HG02973 (cell line): ENCODE measurements around the gene TAC4.

Experiments
- ATAC-seq: cut with Tn5 transposase; IDR thresholded peaks from one replicate; pipeline ENCODE4 v1.9.1; 2021; ENCODE audit warnings: moderate library complexity; ENCODE audit not compliant: unreplicated experiment

The TAC4 gene

GRCh38 chr17:49815761-49816281 is 32.0 kb downstream of the TAC4 start:
- ATAC-seq, result no peak

DNA sequence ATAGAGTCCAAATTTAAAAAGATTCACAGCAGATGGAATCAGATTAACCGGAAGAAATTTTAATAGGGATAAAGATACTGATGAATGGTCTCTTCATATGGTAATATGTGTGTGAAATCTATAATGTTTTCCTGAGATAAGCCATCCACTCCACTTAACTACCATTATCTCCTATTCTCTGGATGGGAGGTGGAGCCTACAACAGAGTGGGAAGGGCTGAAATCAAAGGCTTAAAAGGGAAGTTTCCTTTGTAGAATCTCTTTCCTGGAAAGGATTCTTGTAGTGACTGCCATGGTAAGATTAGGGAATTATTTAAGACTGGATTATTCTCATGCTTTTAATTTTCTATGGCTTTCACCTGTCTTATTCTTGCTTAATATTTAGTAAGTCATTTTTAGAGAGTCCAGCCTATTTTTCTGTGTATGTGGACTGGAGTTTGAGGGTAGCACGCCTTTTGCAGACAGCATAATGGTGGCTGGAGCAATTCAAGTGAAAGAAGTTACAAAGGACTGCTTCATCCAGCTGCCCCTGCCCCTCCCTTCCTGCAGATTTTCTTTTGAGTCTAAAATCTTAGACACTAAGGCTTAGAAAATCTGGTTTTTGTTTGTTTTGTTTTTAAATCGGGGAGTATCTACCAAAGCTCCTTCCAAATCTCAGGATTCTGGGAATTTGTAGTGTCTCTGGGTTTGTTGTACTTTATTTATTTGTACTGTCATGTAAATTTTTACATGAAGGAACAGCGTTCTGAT is 32.9 kb downstream of the TAC4 start:
- no peak for ATAC-seq

DNA sequence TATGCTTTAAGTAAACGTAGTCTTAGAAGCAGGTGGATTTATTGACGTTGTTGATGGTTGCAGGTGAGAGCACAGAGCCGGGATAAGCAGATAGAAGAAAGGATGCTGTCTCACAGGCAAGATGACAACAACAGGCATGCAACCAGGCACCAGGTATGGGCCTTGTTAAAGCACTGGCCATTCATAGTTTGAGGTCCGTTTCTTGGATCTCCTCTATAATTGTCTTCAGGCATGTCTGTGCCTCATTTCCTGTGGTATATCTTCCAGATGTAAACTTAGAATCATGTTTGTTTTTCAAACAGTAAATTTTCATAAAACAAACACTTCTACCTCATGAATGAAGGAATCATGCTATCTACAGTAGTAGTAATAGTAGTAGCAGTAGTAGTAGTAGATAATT is 38.8 kb downstream of the TAC4 start:
- no peak for ATAC-seq

- no peak for ATAC-seq
These were observed 49.1 kb downstream of the TAC4 start for GRCh38 chr17:49798738-49799137.

DNA sequence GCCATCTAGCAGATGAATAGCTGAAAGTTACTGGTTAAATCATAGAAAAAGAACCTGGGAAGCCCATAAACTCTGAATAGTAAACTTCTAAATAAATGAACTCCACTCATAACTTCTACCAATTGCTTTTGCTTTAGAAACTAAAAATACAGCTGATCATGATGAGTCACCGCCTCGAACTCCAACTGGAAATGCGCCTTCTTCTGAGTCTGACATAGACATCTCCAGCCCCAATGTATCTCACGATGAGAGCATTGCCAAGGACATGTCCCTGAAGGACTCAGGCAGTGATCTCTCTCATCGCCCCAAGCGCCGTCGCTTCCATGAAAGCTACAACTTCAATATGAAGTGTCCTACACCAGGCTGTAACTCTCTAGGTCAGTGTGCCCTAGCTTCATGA is 49.7 kb downstream of the TAC4 start:
- no peak for ATAC-seq

DNA sequence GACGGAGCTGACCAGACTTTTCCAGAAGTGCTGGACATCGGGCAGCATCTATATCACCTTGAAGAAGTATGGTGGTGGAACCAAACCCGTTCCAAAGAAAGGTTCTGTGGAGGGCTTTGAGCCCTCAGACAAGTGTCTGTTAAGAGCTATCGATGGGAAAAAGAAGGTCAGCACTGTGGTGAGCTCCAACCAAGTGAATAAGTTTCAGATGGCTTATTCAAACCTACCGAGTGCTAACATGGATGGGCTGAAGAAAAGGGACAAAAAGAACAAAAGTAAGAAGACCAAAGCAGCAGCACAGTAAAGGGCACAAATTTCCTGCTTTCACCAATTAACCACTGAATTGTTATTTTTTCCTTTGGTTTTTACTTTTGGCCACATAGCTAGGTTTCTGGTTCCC is 52.5 kb downstream of the TAC4 start:
- ATAC-seq, result no peak

DNA sequence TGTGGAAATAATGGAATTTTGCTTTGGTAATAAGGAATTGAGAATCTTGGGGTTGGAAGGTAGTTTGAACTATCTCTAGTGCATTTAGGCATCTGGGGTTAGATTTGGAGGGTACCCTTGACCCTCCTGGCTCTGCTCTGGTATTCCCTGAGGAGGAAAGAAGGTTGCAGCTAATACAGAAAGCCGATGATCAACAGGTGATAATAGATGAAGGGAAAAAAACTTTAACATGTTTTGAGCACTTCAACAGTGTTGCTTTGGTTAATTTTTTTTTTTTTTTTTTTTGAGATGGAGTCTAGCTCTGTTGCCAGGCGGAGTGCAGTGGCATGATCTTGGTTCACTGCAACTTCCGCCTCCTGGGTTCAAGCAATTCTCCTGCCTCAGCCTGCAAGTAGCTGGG is 54.6 kb downstream of the TAC4 start:
- no peak for ATAC-seq

DNA sequence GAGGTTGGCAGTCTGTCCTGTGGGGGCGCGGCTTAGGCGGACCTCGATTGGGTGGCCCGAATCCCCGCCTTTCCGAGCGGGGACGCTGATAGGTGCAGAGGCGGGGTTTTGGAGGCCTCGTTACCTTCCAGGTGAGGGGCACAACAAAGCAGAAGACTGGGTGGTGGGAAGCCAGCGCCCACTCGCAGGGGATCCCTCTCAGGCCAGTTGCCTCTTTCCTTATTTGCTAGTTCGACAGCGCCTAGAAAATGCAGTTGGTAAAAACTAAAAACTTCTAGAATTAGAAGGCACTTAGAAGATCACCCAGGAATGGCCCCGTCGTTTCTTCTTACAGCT is 58.7 kb downstream of the TAC4 start:
- ATAC-seq, result no peak

- peak; percentile 82 for ATAC-seq
These were observed 59.2 kb downstream of the TAC4 start, which contains the start of gene KAT7 for GRCh38 chr17:49788478-49789242. KAT7 (plus strand) TSS chr17:49788681; CDS start chr17:49788835, 154 bp downstream.
